Stimulated activated CD4-positive, alpha-beta T cell treated with anti-CD3 and anti-CD28 coated beads, Interleukin-15, amount 100 ng/mL, for 24 hours (primary cell): Measurements from ENCODE around the gene IGLON5.
A peak's percentile ranks its signal among the peaks of the same experiment; 100 is the strongest.

Source experiments
- DNase-seq: peaks from one replicate; pipeline ENCODE4 v3.0.0-alpha.2; 2020

The IGLON5 gene

GRCh38 chr19:51318687-51319648 lies 7.5 kb downstream of the IGLON5 start:
- no peak for DNase-seq

- DNase-seq = no peak
Measured at GRCh38 chr19:51319649-51320279, 8.3 kb downstream of the IGLON5 start.

GRCh38 chr19:51320280-51320657 lies 8.8 kb downstream of the IGLON5 start:
- no peak for DNase-seq

- no peak for DNase-seq
Measured at GRCh38 chr19:51321799-51322198, 10.4 kb downstream of the IGLON5 start.

- DNase-seq = no peak
Measured at GRCh38 chr19:51323481-51324166, 12.2 kb downstream of the IGLON5 start.

GRCh38 chr19:51324167-51324481 lies 12.7 kb downstream of the IGLON5 start:
- no peak for DNase-seq

- peak; percentile 30 for DNase-seq
Measured at GRCh38 chr19:51325161-51325976, 13.9 kb downstream of the IGLON5 start.

GRCh38 chr19:51326216-51327065 lies 15.0 kb downstream of the IGLON5 start:
- DNase-seq = no peak

- peak; percentile 76 for DNase-seq
Measured at GRCh38 chr19:51327066-51328001, 15.9 kb downstream of the IGLON5 start.

- DNase-seq = no peak
Measured at GRCh38 chr19:51329411-51329810, 18.0 kb downstream of the IGLON5 start.

GRCh38 chr19:51330366-51330765 lies 18.9 kb downstream of the IGLON5 start:
- DNase-seq = no peak

- no peak for DNase-seq
Measured at GRCh38 chr19:51331193-51331592, 19.7 kb downstream of the IGLON5 start.

GRCh38 chr19:51331716-51332115 lies 20.3 kb downstream of the IGLON5 start:
- DNase-seq = no peak

- peak; percentile 39 for DNase-seq
Measured at GRCh38 chr19:51333836-51334460, 22.5 kb downstream of the IGLON5 start.

- no peak for DNase-seq
Measured at GRCh38 chr19:51337141-51337860, 25.9 kb downstream of the IGLON5 start.

GRCh38 chr19:51337861-51338562 lies 26.6 kb downstream of the IGLON5 start:
- DNase-seq = no peak

GRCh38 chr19:51338563-51339312 lies 27.3 kb downstream of the IGLON5 start:
- peak; percentile 94 for DNase-seq

GRCh38 chr19:51339313-51339686 lies 27.9 kb downstream of the IGLON5 start:
- DNase-seq = no peak
